ENCODE measurements around the gene FRMD4B. TPM values are rescaled to one million over a fixed set of nuclear protein-coding genes. Genes with fewer than 3 reads are reported as not detected.

Gene FRMD4B
- total RNA-seq, 3 donors from 2014 or later = 31.1 to 49.5 (median 35.0) TPM

DNA sequence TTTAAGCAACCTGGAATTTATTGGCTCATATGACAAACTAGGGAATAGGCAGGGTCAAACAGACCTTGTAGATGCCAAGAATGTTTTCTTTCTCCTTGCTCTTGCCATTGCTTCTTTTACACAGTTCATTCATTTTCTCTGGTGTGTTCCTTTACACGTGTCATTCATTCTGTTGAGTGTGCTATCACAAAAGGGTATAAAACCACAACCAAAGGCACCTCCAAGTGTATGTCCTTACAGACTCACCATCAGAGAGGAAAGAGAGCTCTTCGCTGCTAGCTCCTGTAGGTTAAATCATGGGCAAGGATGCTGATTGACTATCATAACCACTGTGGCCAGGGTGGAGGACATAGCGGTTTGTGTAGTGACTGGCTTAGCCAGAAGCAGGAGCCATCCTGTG is 19.2 kb upstream of the FRMD4B start:
- TF ChIP-seq CTCF (IDR thresholded peaks at IDR 0.05) = no peak
- no peak for TF ChIP-seq POLR2A (IDR thresholded peaks at IDR 0.05)
- TF ChIP-seq POLR2AphosphoS5 (IDR thresholded peaks at IDR 0.05) = no peak
- Histone ChIP-seq H3K4me1 (peaks cover 2 to 7% of the 10 kb centered on the region in 2 donors), H3K27me3 (no peaks in the 10 kb centered on the region), H3K27ac (no peak overlapping the region), H3K4me3 (no peak overlapping the region), H3K36me3 (no peaks in the 10 kb centered on the region), H3K9me3 (peaks cover 0 to 7% of the 10 kb centered on the region in 2 donors)
- intact Hi-C loops (cut with DNase I; ENCODE audit: low total_unique reads) = no loop called here
- no peak for DNase-seq (ENCODE audit: low spot score in 2 of 2)

GRCh38 chr3:69403454-69403853 is 17.6 kb upstream of the FRMD4B start:
- Histone ChIP-seq H3K9me3 (peaks cover 0 to 7% of the 10 kb centered on the region in 2 donors), H3K27me3 (no peaks in the 10 kb centered on the region), H3K4me1 (peaks cover 2 to 7% of the 10 kb centered on the region in 2 donors), H3K36me3 (no peaks in the 10 kb centered on the region), H3K27ac (no peak overlapping the region), H3K4me3 (no peak overlapping the region)
- intact Hi-C loops (cut with DNase I; ENCODE audit: low total_unique reads) = no loop called here
- DNase-seq (ENCODE audit: low spot score in 2 of 2) = no peak
- TF ChIP-seq POLR2AphosphoS5 (IDR thresholded peaks at IDR 0.05) (no peak), POLR2A (IDR thresholded peaks at IDR 0.05) (no peak)

DNA sequence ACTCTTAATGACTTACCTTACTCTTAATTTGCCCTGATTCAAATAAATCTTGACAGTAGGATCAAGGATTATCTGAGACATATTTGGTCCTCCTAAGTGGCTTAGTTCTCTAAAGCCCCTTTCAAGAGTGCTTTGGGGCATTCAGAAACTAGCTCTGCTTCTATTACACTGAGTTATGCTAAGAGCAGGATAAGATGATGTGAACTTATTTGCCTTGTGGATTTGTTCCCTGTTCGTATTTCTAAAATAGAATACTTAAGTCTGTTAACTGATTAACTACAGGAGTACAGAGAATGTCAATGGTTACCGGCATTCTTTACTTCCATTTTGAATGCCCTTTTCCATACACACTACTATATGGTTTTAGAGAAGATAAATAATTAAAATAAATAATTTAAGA is 14.8 kb upstream of the FRMD4B start:
- H3K4me3 ChIP-seq = no peak overlapping the region
- no peak overlapping the region for H3K27ac ChIP-seq
- intact Hi-C loops (cut with DNase I; ENCODE audit: low total_unique reads) = no loop called here

GRCh38 chr3:69392850-69393249 is 7.0 kb upstream of the FRMD4B start:
- DNase-seq (ENCODE audit: low spot score in 2 of 2) = no peak
- TF ChIP-seq POLR2AphosphoS5 (IDR thresholded peaks at IDR 0.05) (no peak), CTCF (IDR thresholded peaks at IDR 0.05) (no peak), POLR2A (IDR thresholded peaks at IDR 0.05) (no peak)
- Histone ChIP-seq H3K27ac (no peak overlapping the region), H3K36me3 (no peaks in the 10 kb centered on the region), H3K4me1 (no peaks in the 10 kb centered on the region), H3K4me3 (no peak overlapping the region), H3K9me3 (no peaks in the 10 kb centered on the region), H3K27me3 (no peaks in the 10 kb centered on the region)
- intact Hi-C loops (cut with DNase I; ENCODE audit: low total_unique reads) = no loop called here

More for the DNA sequence above, 14.8 kb upstream of the FRMD4B start:
- Histone ChIP-seq H3K27me3 (no peaks in the 10 kb centered on the region), H3K4me1 (no peaks in the 10 kb centered on the region), H3K9me3 (peaks cover 0 to 7% of the 10 kb centered on the region in 2 donors), H3K36me3 (no peaks in the 10 kb centered on the region)
- TF ChIP-seq CTCF (IDR thresholded peaks at IDR 0.05) (no peak), POLR2A (IDR thresholded peaks at IDR 0.05) (no peak), POLR2AphosphoS5 (IDR thresholded peaks at IDR 0.05) (no peak)
- DNase-seq (ENCODE audit: low spot score in 2 of 2) = no peak

DNA sequence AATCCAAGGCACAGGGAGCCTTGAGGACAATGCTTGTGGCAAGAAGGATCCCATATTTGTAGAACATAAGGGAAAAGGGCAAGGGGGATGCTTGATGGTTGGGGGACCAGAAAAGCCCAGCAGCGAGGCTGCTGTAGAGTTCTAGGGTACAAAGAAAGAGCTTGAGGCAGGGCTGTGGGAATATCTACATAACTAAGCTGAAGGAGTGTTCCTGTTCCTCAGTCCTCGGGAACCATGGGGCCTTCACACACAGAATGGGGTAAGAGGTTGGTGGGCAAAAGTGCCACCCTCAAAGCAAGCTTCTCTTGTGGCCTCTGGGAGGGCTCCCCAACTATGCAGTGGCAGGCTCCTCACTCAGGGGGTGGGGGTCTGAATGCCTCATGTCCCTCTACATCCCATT is 6.5 kb upstream of the FRMD4B start:
- no peak for DNase-seq (ENCODE audit: low spot score in 2 of 2)
- H3K9me3 ChIP-seq = no peaks in the 10 kb centered on the region
- no peak overlapping the region for H3K27ac ChIP-seq
- intact Hi-C loops (cut with DNase I; ENCODE audit: low total_unique reads) = no loop called here
- H3K4me1 ChIP-seq = no peaks in the 10 kb centered on the region
- no peaks in the 10 kb centered on the region for H3K36me3 ChIP-seq
- no peaks in the 10 kb centered on the region for H3K27me3 ChIP-seq
- no peak overlapping the region for H3K4me3 ChIP-seq
- no peak for TF ChIP-seq POLR2AphosphoS5 (IDR thresholded peaks at IDR 0.05)
- no peak for TF ChIP-seq POLR2A (IDR thresholded peaks at IDR 0.05)
- no peak for TF ChIP-seq CTCF (IDR thresholded peaks at IDR 0.05)

- no peak for DNase-seq (ENCODE audit: low spot score in 2 of 2)
- no peaks in the 10 kb centered on the region for H3K27me3 ChIP-seq
- H3K36me3 ChIP-seq = no peaks in the 10 kb centered on the region
- TF ChIP-seq POLR2A (IDR thresholded peaks at IDR 0.05) (no peak), POLR2AphosphoS5 (IDR thresholded peaks at IDR 0.05) (no peak), CTCF (IDR thresholded peaks at IDR 0.05) (no peak)
- H3K4me3 ChIP-seq = no peak overlapping the region
- H3K4me1 ChIP-seq = no peaks in the 10 kb centered on the region
- H3K27ac ChIP-seq = no peak overlapping the region
- intact Hi-C loops (cut with DNase I; ENCODE audit: low total_unique reads) = no loop called here
- H3K9me3 ChIP-seq = no peaks in the 10 kb centered on the region
Observed at GRCh38 chr3:69391554-69391953, 5.7 kb upstream of the FRMD4B start.
